ENCODE data around the gene TBC1D22A.
A peak's percentile ranks its signal among the peaks of the same experiment; 100 is the strongest.

The TBC1D22A gene

GRCh38 chr22:46835693-46836092 lies 73.2 kb downstream of the TBC1D22A start:
- DNase-seq (ENCODE audit: low spot score), result no peak

- no peak for DNase-seq (ENCODE audit: low spot score)
These were observed 79.1 kb downstream of the TBC1D22A start for GRCh38 chr22:46841522-46841921.

GRCh38 chr22:46842606-46843005 lies 80.2 kb downstream of the TBC1D22A start:
- DNase-seq (ENCODE audit: low spot score), result no peak

- DNase-seq (ENCODE audit: low spot score), result no peak
These were observed 81.4 kb downstream of the TBC1D22A start for GRCh38 chr22:46843821-46844255.

- no peak for DNase-seq (ENCODE audit: low spot score)
These were observed 82.3 kb downstream of the TBC1D22A start for GRCh38 chr22:46844606-46845210.

- no peak for DNase-seq (ENCODE audit: low spot score)
These were observed 83.1 kb downstream of the TBC1D22A start for GRCh38 chr22:46845296-46846149.

- DNase-seq (ENCODE audit: low spot score), result peak; percentile 44
These were observed 83.8 kb downstream of the TBC1D22A start for GRCh38 chr22:46846150-46846831.

- DNase-seq (ENCODE audit: low spot score), result no peak
These were observed 84.4 kb downstream of the TBC1D22A start for GRCh38 chr22:46846832-46847355.

- no peak for DNase-seq (ENCODE audit: low spot score)
These were observed 85.7 kb downstream of the TBC1D22A start for GRCh38 chr22:46848197-46848596.

GRCh38 chr22:46849101-46849500 lies 86.7 kb downstream of the TBC1D22A start:
- no peak for DNase-seq (ENCODE audit: low spot score)

GRCh38 chr22:46849951-46850350 lies 87.5 kb downstream of the TBC1D22A start:
- no peak for DNase-seq (ENCODE audit: low spot score)

GRCh38 chr22:46851311-46851710 lies 88.9 kb downstream of the TBC1D22A start:
- no peak for DNase-seq (ENCODE audit: low spot score)

GRCh38 chr22:46851941-46852340 lies 89.5 kb downstream of the TBC1D22A start:
- no peak for DNase-seq (ENCODE audit: low spot score)

GRCh38 chr22:46852771-46853170 lies 90.3 kb downstream of the TBC1D22A start:
- DNase-seq (ENCODE audit: low spot score), result no peak

GRCh38 chr22:46853191-46853590 lies 90.7 kb downstream of the TBC1D22A start:
- no peak for DNase-seq (ENCODE audit: low spot score)

- no peak for DNase-seq (ENCODE audit: low spot score)
These were observed 91.8 kb downstream of the TBC1D22A start for GRCh38 chr22:46854125-46854870.

GRCh38 chr22:46855681-46856080 lies 93.2 kb downstream of the TBC1D22A start:
- DNase-seq (ENCODE audit: low spot score), result no peak

GRCh38 chr22:46856661-46857060 lies 94.2 kb downstream of the TBC1D22A start:
- no peak for DNase-seq (ENCODE audit: low spot score)

GRCh38 chr22:46857142-46857884 lies 94.9 kb downstream of the TBC1D22A start:
- DNase-seq (ENCODE audit: low spot score), result no peak

GRCh38 chr22:46857885-46858143 lies 95.4 kb downstream of the TBC1D22A start:
- DNase-seq (ENCODE audit: low spot score), result no peak

GRCh38 chr22:46858181-46858771 lies 95.8 kb downstream of the TBC1D22A start:
- DNase-seq (ENCODE audit: low spot score), result no peak
